Cardiac ventricle fibroblast (primary cell): Measurements from ENCODE around the gene EIF3D. TPM values are rescaled to one million over a fixed set of nuclear protein-coding genes. Genes with fewer than 3 reads are reported as not detected.

ENCODE experiments used
- total RNA-seq: library from RNA; depleted of rRNA; stranded (reverse); fragments of >200 nt; gene quantifications from 2 replicates; pipeline ENCODE4 v1.2.3, GENCODE V29; 2015

Gene EIF3D, protein sequence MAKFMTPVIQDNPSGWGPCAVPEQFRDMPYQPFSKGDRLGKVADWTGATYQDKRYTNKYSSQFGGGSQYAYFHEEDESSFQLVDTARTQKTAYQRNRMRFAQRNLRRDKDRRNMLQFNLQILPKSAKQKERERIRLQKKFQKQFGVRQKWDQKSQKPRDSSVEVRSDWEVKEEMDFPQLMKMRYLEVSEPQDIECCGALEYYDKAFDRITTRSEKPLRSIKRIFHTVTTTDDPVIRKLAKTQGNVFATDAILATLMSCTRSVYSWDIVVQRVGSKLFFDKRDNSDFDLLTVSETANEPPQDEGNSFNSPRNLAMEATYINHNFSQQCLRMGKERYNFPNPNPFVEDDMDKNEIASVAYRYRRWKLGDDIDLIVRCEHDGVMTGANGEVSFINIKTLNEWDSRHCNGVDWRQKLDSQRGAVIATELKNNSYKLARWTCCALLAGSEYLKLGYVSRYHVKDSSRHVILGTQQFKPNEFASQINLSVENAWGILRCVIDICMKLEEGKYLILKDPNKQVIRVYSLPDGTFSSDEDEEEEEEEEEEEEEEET
- total RNA-seq = 261 and 311 TPM in 2 replicates

DNA sequence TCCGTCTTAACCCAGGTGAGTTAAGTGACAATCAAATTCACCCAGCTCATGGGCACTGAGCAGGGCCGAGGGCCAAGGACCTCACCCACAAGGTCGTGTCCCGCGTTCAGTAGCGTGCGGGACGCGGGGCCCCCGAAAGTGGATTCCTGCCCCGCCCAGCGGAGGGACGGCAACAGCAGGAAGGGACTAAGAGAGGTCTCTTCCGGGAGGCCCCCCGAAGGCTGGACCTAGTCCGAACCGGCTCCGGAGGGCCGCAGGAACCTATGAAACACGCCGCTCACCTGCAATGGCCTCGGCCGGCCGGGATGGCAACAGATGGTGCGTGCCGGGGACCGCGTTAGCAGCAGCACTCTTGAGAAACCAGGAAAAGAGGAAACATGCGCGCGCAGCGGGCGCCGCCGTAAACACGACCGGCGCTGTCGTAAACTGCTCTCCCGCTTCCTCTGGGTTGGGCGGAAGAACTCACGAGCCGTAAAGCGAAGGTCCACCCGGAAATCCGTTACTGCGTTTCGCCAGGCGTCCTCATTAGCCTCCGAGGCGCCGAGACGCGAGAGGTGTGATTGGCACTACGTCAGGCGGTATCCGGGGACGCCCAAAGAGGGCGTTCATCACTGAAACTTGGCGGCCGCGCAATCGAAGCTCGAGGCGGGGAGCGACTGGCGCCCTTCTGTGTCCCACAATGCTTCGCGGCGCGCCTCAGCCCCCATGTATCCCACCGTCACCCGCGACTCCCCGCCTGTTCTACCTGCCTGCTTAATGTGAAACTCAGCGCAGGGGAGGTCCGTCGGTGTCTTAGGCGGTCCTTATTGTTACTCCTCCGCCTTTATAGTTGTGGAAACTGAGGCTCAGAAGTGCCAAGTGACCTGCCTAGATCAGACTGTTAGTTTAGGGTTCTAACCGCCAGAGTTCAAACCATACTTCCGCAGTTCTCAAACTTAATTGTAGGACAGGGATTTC is at the start of gene EIF3D:
EIF3D (minus strand) TSS at position 372 of the 957 bp plus-strand sequence. CDS start 3,045 bp downstream, outside the sequence.

DNA sequence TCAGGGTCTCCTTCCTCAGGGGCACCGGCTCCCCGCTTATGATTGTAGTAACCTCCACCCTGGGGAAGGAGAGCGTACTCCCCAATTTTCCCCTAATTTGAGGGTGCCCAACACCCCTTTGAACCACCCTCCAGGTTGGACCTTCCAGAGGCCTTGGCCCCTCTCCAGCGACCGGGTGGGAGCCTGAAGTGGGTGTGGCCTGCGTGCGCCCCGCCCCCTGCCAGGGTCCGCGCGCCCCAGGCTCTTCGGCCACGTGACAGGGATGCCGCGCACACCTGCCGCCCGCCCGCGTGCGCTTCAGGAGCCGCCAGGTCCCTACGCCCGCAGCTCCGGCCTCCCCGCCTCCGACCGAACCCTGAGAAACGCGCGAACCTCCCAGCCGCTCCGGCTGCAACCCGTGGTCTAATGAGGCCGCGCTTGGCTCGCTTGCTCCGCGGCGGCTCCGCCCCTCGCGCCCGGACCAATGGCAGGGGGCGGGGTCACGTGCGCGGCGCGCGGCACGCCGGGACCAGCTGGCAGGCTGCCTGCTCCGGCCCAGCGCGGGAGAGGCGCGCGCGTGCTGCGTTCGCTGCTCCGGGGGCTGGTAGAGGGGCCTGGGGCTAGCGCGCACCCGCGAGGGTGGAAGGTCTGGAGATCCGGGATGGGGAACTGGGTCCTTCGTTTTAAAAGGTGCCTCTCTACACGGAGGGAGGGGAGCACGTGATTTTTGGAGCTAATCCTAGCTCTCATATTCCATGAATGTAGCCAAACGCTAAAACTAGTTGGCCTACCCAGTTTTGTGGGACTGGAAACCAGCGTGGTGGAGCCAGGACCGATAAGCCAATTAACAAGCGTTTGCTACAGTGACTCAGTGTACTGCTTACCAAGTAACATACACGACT is 22.1 kb downstream of the EIF3D start, which contains the start of gene FOXRED2:
FOXRED2 (minus strand) TSS at position 404 of the 881 bp plus-strand sequence. CDS start 618 bp downstream, outside the sequence.

DNA sequence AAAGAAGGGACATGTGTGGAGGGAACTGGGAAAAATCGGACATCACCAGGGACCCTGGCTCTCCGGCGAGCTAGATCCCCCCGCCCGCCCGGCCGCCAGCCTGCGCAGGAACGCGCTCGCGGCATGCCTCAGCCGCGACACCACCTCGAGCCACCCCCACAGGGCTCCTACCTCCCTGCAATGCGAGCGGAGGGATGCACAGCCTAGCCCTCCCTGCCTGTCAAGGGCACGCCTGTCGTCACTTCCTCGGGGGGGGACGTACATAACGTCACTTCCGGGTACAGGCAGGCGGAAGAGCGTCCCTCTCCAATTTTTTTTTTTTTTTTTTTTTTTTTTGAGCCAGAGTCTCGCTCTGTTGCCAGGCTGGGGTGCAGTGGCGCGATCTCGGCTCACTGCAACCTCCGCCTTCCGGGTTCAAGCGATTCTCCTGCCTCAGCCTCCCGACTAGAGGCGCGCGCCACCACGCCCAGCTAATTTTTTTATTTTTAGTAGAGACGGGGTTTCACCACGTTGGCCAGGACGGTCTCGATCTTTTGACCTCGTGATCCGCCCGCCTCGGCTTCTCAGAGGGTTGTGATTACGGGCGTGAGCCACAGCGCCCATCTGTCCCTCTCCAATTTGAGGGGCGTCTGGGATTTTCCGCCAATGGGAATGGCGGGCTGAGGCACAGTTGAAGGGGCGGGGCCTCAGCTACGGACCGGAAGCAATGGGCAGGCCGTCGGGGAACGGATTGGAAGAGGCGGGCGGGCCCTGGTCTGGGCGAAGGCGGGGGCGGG is 47.4 kb downstream of the EIF3D start, which contains the start of gene TXN2:
TXN2 (minus strand) TSS at position 248 of the 776 bp plus-strand sequence. CDS start 803 bp downstream, outside the sequence.

Other genes starting within 250 kb of the EIF3D start
- gene MYH9, start 141.2 kb downstream of the EIF3D start, total RNA-seq = 227 and 236 TPM in 2 replicates
- 65.1 and 69.6 TPM in 2 replicates for gene TXN2, start 47.5 kb downstream of the EIF3D start, total RNA-seq
- gene FOXRED2, start 22.1 kb downstream of the EIF3D start, total RNA-seq = 13.6 and 14.9 TPM in 2 replicates
- not detected in 2 replicates for gene CACNG2, start 174.6 kb upstream of the EIF3D start, total RNA-seq
- gene IFT27, start 247.0 kb upstream of the EIF3D start, total RNA-seq = 9.7 and 15.0 TPM in 2 replicates